Tibial nerve (tissue), 4 donors: ENCODE results near the gene SLIT1.

Experiments used
- EP300 ChIP-seq, 2 donors: sonication (generic); formaldehyde crosslinking; IDR thresholded peaks; one replicate each; pipeline ENCODE4 v1.6.1; 2017; ENCODE audit warnings: antibody characterized with exemption in 2 of 2, mild to moderate bottlenecking in 1 of 2
- POLR2A ChIP-seq, 2 donors: fragments of 450-650 bp; IDR thresholded peaks; one replicate each; pipeline ENCODE4 v1.6.1; 2017; ENCODE audit warnings: antibody characterized with exemption in 2 of 2, mild to moderate bottlenecking in 2 of 2, moderate library complexity in 2 of 2
- TF ChIP-seq, protein P1 (sequence below), 5 experiments: fragments of 200-600 bp in 3 of 5; fragments of 450-650 bp in 2 of 5; sonication (generic) in 3 of 5; IDR thresholded peaks; one replicate each; pipeline ENCODE4 v1.5.1; 2016 to 2019; ENCODE audit warnings: antibody characterized with exemption in 5 of 5, mild to moderate bottlenecking in 3 of 5, moderate library complexity in 2 of 5

DNA sequence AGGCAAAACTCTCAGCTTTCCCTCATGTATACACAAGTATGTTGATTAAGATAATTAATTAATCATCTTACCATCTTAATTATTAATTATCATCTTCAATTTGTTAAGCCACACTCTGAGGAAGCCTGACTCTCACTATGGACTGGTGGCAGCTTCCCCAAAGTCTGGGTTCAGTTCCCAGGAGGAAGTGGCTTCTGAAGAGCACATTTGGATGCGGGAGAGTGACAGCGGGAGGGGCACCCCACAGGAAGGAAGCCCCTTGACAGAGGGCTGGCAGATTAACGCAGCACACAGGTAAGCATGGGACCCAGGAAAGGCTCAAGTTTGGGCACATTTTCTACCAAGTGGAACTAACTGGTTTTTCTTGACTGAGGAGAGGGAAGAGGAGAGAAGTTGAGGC is 13.4 kb upstream of the SLIT1 start:
- TF ChIP-seq EP300 (IDR thresholded peaks at IDR 0.05), result no peak
- TF ChIP-seq, protein P1, sequence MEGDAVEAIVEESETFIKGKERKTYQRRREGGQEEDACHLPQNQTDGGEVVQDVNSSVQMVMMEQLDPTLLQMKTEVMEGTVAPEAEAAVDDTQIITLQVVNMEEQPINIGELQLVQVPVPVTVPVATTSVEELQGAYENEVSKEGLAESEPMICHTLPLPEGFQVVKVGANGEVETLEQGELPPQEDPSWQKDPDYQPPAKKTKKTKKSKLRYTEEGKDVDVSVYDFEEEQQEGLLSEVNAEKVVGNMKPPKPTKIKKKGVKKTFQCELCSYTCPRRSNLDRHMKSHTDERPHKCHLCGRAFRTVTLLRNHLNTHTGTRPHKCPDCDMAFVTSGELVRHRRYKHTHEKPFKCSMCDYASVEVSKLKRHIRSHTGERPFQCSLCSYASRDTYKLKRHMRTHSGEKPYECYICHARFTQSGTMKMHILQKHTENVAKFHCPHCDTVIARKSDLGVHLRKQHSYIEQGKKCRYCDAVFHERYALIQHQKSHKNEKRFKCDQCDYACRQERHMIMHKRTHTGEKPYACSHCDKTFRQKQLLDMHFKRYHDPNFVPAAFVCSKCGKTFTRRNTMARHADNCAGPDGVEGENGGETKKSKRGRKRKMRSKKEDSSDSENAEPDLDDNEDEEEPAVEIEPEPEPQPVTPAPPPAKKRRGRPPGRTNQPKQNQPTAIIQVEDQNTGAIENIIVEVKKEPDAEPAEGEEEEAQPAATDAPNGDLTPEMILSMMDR (IDR thresholded peaks at IDR 0.05), result no peak
- TF ChIP-seq POLR2A (IDR thresholded peaks at IDR 0.05), result no peak
